HepG2 (cell line): Measurements from ENCODE around the gene FAM43A. TPM values are rescaled to one million over a fixed set of nuclear protein-coding genes. Genes with fewer than 3 reads are reported as not detected.

Experiments
- RBAK ChIP-seq: sonication (generic); formaldehyde crosslinking; IDR thresholded peaks from 2 replicates; pipeline ENCODE4 v1.5.1; 2020; ENCODE audit warnings: mild to moderate bottlenecking, missing genetic modification reagents
- RELA ChIP-seq: sonication (generic); formaldehyde crosslinking; IDR thresholded peaks from 2 replicates; pipeline ENCODE4 v1.4.0; 2020; ENCODE audit warnings: missing genetic modification reagents
- RERE ChIP-seq: IDR thresholded peaks from 2 replicates; pipeline ENCODE4 v1.6.1; 2016; ENCODE audit warnings: low read depth, missing genetic modification reagents, missing compliant biosample characterization
- TCF7 ChIP-seq: sonication (generic); IDR thresholded peaks from 2 replicates; pipeline ENCODE4 v1.6.1; 2016; ENCODE audit warnings: antibody characterized with exemption, low read depth
- ZBTB26 ChIP-seq: IDR thresholded peaks from 2 replicates; pipeline ENCODE4 v1.6.1; 2016; ENCODE audit warnings: missing compliant biosample characterization, missing genetic modification reagents, borderline replicate concordance
- ZNF431 ChIP-seq: sonication (generic); formaldehyde crosslinking; IDR thresholded peaks from 2 replicates; pipeline ENCODE4 v1.9.0; 2022; ENCODE audit warnings: missing genetic modification reagents, low read depth, mild to moderate bottlenecking, borderline replicate concordance
- polyA plus RNA-seq, 8 experiments: library from polyadenylated mRNA; depleted of rRNA in 3 of 8; stranded (reverse) in 7 of 8; unstranded in 1 of 8; fragments of >200 nt; fragmentation: Illumina TruSeq in 4 of 8; extraction: Trizol in 4 of 8; gene quantifications; 2 replicates each; pipeline versions ENCODE4 v1.2.1 to v1.2.3, GENCODE V29; 2011 to 2016; ENCODE audit warnings: low read depth in 4 of 8, missing spikeins in 1 of 8, mixed read lengths in 1 of 8; ENCODE audit not compliant: insufficient read depth in 1 of 8
- total RNA-seq, 5 experiments: library from RNA; depleted of rRNA; stranded (reverse); fragments of >200 nt; fragmentation: Illumina TruSeq; extraction: Trizol; gene quantifications; 2 replicates each; pipeline ENCODE4 v1.2.3, GENCODE V29; 2016; ENCODE audit warnings: low read depth in 1 of 5
- TF ChIP-seq, protein P1 (sequence below): sonication (generic); formaldehyde crosslinking; IDR thresholded peaks from 2 replicates; pipeline ENCODE4 v1.4.0; 2020; ENCODE audit warnings: mild to moderate bottlenecking, low read depth, missing genetic modification reagents
- TF ChIP-seq, protein P2 (sequence below), 2 experiments: fragments of 450-650 bp in 1 of 2; sonication (generic) in 1 of 2; formaldehyde crosslinking in 1 of 2; IDR thresholded peaks; 2 replicates each; pipeline versions ENCODE4 v1.6.1 to v1.8.0; 2016 to 2022; ENCODE audit warnings: antibody characterized with exemption in 1 of 2, mild to moderate bottlenecking in 1 of 2, missing genetic modification reagents in 1 of 2

FAM43A gene
- total and polyA plus RNA-seq, 2 of the 13 experiments (the other 11 are each of a cell fraction or from before 2014, with no cell fraction given): 0.91 to 1.8 TPM

GRCh38 chr3:194671900-194672808 is 13.5 kb upstream of the FAM43A start, which contains the start of gene LSG1 (continued):
- TF ChIP-seq, protein P1, sequence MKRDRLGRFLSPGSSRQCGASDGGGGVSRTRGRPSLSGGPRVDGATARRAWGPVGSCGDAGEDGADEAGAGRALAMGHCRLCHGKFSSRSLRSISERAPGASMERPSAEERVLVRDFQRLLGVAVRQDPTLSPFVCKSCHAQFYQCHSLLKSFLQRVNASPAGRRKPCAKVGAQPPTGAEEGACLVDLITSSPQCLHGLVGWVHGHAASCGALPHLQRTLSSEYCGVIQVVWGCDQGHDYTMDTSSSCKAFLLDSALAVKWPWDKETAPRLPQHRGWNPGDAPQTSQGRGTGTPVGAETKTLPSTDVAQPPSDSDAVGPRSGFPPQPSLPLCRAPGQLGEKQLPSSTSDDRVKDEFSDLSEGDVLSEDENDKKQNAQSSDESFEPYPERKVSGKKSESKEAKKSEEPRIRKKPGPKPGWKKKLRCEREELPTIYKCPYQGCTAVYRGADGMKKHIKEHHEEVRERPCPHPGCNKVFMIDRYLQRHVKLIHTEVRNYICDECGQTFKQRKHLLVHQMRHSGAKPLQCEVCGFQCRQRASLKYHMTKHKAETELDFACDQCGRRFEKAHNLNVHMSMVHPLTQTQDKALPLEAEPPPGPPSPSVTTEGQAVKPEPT (CRISPR knock-in tag): no peak
- no peak for TF ChIP-seq RBAK
- 0 out of 2 replicates have a peak, but pooled peaks have one; percentile 69 for TF ChIP-seq ZNF431
- TF ChIP-seq ZBTB26 (CRISPR knock-in tag): 0 out of 2 replicates have a peak, but pooled peaks have one; percentile 42
- no peak for TF ChIP-seq TCF7
- TF ChIP-seq, protein P2, sequence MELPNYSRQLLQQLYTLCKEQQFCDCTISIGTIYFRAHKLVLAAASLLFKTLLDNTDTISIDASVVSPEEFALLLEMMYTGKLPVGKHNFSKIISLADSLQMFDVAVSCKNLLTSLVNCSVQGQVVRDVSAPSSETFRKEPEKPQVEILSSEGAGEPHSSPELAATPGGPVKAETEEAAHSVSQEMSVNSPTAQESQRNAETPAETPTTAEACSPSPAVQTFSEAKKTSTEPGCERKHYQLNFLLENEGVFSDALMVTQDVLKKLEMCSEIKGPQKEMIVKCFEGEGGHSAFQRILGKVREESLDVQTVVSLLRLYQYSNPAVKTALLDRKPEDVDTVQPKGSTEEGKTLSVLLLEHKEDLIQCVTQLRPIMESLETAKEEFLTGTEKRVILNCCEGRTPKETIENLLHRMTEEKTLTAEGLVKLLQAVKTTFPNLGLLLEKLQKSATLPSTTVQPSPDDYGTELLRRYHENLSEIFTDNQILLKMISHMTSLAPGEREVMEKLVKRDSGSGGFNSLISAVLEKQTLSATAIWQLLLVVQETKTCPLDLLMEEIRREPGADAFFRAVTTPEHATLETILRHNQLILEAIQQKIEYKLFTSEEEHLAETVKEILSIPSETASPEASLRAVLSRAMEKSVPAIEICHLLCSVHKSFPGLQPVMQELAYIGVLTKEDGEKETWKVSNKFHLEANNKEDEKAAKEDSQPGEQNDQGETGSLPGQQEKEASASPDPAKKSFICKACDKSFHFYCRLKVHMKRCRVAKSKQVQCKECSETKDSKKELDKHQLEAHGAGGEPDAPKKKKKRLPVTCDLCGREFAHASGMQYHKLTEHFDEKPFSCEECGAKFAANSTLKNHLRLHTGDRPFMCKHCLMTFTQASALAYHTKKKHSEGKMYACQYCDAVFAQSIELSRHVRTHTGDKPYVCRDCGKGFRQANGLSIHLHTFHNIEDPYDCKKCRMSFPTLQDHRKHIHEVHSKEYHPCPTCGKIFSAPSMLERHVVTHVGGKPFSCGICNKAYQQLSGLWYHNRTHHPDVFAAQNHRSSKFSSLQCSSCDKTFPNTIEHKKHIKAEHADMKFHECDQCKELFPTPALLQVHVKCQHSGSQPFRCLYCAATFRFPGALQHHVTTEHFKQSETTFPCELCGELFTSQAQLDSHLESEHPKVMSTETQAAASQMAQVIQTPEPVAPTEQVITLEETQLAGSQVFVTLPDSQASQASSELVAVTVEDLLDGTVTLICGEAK (IDR thresholded peaks at IDR 0.05): peak; percentile 72
- TF ChIP-seq, protein P2 (CRISPR knock-in tag; IDR thresholded peaks at IDR 0.05): no peak; the same call in 1 of the 2 replicates
- TF ChIP-seq RELA (CRISPR knock-in tag): no peak
- TF ChIP-seq RERE (CRISPR knock-in tag): 0 out of 2 replicates have a peak, but pooled peaks have one; percentile 11
